HG03064 (cell line): Measurements from ENCODE around the gene TPSB2.
"Not testable (repeated sequence)": the region's sequence is repeated elsewhere in the genome, so short reads cannot be mapped to it uniquely, and the experiment has no call there.

ENCODE experiments used
- ATAC-seq: cut with Tn5 transposase; IDR thresholded peaks from one replicate; pipeline ENCODE4 v1.9.1; 2021; ENCODE audit warnings: low read depth; ENCODE audit not compliant: unreplicated experiment

Gene TPSB2

DNA sequence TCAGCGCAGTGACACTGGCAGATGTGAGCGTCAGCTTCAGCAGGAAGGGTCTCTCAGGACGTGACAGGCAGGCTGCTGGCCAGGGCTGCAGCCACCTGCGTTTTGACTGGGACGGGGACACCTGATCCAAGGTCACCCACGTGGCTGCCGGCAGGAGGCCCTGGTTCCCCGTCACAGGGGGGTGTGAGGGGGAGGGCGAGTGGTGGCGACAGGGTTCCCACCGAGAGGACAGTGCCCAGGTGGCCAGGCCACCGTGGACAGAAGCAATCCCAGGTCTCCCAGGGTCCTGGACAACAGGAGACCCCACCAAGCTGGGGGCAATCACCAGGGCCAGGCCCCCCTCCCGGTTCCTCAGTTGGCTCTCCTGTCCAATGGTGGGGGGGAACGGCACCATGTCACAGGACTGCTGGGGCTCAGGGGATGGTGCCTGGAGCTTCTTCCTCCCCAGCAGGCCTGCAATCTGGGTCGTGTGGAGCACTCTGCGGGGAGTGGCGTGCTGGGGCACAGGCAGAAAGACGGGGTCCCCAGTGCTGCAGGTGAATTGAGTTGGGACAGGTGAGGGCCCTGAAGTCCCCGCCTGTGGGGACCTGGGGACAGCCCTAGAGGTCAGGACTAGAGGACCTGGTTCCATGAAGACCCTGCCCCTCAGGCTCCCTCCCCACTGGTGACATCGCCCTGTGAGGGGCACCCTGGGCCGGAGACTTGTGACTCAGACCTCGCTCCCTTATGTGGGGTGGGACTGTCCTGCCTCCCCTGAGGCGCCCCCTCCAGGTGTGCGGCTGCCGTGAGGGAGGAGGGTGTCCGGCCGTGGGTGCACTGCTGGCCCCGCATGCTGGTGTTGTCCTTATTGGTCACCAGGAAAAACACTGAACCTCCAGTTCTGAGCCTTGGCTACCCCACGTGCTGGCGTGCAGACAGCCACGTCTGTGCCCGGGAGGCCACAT lies 14.2 kb upstream of the TPSB2 start:
- not testable (repeated sequence) for ATAC-seq

DNA sequence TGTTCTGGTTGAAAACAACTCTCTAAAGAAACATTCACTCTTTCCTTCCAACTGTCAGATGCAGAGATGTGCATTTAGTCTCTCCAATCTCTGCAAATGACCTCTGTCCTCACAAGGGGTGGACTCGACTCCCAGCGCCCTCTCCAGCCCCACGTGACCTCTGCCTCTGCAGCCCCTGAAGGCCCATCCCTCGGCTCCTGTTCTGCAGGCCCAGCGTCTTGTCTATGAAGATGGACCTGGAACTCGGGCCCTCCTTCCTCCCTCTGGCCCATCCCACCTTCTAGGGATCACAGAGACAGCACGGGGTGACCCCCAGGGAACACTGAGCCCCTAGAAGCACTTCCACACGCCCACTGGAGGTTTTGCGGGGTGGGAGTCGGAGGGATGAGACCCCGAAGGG lies 13.4 kb upstream of the TPSB2 start:
- ATAC-seq = not testable (repeated sequence)

DNA sequence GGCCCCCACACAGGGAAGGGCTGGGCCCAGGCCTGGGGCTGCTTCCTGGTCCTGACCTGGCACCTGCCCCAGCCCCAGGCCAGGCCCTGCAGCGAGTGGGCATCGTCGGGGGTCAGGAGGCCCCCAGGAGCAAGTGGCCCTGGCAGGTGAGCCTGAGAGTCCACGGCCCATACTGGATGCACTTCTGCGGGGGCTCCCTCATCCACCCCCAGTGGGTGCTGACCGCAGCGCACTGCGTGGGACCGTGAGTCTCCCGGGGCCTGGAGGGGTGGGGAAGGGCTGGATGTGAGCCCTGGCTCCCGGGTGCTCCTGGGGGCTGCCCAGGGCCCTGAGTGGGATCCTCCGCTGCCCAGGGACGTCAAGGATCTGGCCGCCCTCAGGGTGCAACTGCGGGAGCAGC lies 11.1 kb upstream of the TPSB2 start:
- not testable (repeated sequence) for ATAC-seq

DNA sequence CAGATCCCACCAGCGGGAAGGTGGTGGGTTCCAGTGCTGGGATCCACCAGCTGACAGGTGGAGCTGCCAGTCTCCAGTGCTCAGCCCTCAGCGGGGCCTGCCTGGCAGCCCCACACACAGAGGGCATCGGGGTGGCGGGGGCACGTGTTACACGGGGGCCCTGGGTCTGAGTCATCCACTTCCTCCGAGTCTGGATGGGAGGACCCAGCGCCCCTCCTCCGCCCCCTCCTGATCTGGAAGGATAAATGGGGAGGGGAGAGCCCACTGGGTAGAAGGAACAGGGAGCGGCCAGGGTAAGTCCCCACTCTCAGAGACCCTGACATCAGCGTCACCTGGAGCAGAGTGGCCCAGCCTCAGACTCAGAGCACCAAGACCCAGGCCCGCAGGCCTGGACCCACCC lies 10.5 kb upstream of the TPSB2 start, which contains the start of gene TPSAB1:
TPSAB1 (plus strand) TSS at position 270 of the 400 bp plus-strand sequence. CDS start 234 bp downstream, outside the sequence.
- not testable (repeated sequence) for ATAC-seq

DNA sequence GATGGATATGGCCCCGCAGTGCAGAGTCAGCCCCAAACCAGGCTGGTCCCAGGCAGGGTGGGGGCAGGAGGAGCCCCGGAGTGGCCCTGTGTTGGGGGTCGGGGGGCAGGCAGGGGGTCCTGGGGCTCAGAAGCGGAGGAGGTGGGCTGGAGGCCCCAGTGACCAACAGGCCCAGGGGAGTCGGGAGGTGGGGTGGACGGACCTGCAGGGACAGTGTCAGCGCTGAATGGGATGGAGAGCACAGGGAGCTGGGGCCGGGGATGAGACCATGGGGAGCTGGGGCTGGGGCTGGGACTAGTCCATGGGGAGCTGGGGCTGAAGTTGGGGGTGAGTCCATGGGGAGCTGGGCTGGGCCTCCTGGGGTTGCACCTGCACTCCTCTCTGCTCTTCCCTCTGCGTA lies 9.6 kb upstream of the TPSB2 start:
- ATAC-seq = not testable (repeated sequence)

DNA sequence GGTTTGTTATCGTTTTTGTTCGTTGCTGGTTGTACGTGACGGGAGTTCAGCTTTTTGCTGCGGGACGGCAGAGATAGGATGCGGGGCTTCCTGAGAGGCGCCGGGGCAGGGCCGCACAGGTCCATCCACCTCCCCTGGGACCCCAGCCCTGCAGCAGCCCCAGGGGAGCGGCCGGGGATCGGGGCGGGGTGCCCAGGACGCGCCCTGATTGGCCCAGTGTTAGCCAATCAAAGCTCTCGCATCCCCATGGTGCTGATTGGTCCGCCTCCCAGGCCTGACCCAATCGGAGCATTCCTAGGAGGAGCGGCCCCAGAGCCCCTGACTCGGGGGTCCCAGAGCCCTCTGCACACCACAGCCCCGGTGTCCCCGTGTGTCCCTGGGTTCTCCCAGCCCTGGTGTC lies 8.9 kb upstream of the TPSB2 start:
- ATAC-seq = not testable (repeated sequence)

DNA sequence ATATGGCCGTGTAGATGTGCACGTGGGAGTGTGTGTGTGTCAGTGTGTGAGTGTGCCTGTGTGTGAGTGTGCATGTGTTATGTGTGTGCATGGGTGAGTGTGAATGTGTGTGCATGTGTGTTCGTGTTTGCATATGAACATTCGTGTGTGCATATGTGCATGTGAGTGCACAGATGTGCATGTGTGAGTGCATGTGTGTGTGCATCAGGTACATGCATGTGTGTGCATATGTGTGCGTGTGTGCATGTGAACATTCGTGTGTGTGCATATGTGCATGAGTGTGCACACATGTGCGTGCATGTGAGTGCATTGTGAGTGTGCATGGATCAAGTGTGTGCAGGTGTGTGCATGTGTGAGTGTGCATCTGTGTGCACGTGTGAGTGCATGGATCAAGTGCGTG lies 8.0 kb upstream of the TPSB2 start:
- no peak for ATAC-seq

DNA sequence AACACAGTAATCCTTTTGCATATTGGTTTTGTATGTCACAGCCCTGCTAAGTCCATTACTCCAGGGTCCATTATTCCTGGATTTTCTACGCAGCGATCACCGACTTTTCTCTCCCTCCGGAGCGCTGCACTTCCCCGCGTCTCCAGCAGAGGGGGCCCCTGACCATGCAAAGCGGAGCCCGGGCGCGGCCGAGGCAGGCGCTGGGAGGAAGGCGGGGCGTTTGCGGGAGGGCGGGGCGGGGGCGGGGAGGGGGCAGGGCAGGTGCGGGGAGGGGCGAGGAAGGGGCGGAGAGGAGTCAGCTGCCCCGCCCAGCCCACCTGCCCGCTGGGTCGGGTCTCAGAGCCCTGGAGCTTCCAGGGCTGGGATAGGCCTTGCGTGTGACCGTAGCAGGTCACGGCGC lies 6.7 kb upstream of the TPSB2 start:
- ATAC-seq = not testable (repeated sequence)

DNA sequence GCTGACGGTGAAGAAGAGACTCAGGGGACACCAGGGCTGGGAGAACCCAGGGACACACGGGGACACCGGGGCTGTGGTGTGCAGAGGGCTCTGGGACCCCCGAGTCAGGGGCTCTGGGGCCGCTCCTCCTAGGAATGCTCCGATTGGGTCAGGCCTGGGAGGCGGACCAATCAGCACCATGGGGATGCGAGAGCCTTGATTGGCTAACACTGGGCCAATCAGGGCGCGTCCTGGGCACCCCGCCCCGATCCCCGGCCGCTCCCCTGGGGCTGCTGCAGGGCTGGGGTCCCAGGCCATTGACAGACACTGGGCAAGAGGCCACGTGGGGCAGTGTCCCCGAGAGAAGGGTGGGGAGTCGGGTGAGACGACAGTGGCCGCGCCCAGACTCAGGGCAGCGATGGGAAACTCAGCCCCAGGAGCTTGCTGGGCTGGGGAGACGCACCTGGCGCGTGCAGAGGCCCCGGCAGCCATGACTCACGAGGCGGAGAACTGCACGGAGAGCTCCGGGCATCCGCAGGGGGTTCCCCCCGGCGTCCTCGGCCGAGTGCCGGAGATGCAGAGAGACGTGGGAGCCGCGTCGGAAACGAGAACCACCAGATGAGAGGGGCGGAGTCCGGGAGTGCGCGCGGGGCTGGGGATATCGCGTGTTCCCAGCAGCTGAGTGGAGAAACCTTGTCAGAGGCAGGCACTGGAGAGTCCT lies 2.2 kb upstream of the TPSB2 start:
- not testable (repeated sequence) for ATAC-seq

DNA sequence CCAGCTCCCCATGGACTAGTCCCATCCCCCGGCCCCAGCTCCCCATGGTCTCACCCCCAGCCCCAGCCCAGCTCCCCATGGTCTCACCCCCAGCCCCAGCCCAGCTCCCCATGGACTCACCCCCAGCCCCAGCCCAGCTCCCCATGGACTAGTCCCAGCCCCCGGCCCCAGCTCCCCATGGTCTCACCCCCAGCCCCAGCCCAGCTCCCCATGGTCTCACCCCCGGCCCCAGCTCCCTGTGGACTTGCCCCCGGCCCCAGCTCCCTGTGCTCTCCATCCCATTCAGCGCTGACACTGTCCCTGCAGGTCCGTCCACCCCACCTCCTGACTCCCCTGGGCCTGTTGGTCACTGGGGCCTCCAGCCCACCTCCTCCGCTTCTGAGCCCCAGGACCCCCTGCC lies 1.3 kb upstream of the TPSB2 start:
- ATAC-seq = not testable (repeated sequence)

DNA sequence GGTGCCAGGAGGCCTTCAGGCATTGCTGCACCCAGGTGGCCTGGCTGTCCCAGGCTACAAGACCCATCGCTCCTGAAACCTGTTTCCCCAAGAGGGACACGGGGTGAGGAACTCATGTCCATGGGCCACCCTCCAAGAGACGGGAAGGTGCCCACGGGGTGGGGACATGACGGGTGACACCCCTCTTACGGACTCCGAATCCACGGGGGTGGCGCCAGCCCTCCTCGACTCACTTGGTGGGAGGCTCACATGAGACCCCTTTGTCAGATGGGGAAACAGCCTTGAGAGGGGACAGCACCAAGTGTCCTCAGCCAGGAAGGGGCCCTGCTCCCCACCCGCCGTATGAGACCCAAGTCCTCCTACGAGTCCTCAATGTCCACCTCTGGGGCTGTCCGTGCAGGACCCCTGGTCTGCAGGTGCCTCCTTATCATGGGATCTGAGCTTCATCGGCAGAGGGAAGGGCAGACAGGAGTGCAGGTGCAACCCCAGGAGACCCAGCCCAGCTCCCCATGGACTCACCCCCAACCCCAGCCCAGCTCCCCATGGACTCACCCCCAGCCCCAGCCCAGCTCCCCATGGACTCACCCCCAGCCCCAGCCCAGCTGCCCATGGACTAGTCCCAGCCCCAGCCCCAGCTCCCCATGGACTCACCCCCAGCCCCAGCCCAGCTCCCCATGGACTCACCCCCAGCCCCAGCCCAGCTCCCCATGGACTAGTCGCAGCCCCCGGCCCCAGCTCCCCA lies 658 bp upstream of the TPSB2 start:
- ATAC-seq = not testable (repeated sequence)

DNA sequence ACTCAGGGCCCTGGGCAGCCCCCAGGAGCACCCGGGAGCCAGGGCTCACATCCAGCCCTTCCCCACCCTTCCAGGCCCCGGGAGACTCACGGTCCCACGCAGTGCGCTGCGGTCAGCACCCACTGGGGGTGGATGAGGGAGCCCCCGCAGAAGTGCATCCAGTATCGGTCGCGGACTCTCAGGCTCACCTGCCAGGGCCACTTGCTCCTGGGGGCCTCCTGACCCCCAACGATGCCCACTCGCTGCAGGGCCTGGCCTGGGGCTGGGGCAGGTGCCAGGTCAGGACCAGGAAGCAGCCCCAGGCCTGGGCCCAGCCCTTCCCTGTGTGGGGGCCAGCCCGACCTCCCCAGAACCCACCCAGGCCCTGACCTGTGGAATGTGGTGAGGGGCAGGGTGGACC lies 508 bp downstream of the TPSB2 start:
- not testable (repeated sequence) for ATAC-seq

DNA sequence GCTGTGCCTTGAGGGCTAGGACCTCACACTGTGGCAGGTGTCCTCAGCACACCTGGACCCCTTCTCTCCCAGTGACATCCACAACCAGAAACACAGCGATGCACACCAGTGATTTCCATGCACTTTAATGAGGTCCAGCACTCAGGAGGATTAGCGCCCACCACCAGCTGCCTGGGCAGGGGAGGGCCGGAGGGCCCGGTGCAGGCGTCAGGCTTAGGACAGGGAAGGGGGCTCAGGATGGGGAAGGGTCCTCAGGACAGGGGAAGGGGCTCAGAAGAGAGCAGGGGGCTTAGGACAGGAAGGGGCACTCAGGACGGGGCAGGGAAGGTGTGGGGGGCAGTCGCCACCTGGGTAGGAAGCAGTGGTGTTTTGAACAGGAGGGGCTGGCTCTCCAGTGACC lies 1.8 kb downstream of the TPSB2 start:
- not testable (repeated sequence) for ATAC-seq

DNA sequence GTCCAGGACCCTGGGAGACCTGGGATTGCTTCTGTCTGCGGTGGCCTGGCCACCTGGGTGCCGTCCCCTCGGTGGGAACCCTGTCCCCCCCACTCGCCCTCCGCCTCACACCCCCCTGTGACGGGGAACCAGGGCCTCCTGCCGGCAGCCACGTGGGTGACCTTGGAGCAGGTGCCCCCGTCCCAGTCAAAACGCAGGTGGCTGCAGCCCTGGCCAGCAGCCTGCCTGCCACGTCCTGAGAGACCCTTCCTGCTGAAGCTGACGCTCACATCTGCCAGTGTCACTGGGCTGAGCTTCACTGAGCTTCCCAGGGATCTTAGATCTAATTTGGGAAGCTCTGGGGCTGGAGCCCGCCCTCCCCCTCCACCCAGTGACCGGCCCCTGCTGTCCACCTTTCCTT lies 3.3 kb downstream of the TPSB2 start:
- not testable (repeated sequence) for ATAC-seq

DNA sequence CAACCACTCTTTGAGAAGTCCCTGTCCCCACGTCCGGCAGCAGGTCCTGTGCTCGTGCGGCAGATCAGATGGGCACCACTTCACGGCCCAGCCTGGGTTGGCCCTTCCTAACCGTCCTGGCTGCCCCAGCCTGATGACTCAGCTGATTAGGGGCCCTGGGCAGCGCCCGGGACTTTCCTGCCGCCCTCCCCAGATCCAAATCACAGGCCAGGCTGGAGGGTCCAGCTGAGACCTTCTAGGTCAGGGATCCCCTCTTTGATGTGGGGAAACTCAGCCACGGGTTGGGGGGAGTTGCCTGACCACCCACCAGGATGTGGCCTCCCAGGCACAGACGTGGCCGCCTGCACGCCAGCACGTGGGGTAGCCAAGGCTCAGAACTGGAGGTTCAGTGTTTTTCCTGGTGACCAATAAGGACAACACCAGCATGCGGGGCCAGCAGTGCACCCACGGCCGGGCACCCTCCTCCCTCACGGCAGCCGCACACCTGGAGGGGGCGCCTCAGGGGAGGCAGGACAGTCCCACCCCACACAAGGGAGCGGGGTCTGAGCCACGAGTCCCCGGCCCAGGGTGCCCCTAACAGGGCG lies 4.2 kb downstream of the TPSB2 start:
- not testable (repeated sequence) for ATAC-seq

DNA sequence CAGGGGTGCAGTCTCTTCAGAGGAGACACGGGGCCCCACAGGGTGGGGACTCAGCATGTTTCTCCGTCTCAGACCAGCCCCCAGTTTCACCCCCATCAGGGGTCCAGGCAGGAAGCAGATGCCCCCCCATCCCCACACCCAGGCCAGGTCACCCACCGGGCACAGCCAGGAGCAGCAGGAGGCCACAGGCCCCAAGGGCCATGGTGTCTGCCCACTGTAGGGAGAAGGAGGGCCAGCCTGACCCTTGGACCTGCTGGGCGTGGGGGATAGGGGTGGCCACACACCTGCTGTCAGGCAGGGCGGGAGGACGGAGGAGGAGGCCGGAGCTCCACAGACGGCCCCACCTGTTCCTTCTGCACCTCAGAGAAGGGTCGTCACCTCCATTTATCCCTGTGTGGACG lies 4.9 kb downstream of the TPSB2 start, which contains the start of gene TPSG1:
TPSG1 (minus strand) TSS at position 218 of the 401 bp plus-strand sequence; CDS start at position 202, 16 bp downstream.
- ATAC-seq = no peak

DNA sequence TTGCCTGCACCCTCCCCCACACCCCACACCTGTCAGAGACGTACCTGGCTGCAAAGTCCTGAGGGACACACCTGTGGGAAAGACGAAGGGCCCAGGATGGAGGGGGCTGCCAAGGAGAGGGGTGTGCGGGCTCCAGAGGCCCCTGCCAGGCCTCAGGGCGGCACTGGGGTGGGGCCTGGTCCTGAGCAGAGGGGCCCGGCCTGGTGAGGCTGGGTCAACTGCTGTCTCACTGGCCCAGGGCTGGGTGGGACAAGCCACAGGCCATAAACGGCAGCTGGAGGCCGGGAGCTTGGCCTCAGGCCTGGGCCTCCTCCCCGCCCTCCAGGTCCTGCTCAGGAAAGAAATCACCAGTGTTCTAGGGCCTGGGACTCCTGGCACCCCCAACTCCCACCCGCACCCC lies 5.4 kb downstream of the TPSB2 start:
- no peak for ATAC-seq

DNA sequence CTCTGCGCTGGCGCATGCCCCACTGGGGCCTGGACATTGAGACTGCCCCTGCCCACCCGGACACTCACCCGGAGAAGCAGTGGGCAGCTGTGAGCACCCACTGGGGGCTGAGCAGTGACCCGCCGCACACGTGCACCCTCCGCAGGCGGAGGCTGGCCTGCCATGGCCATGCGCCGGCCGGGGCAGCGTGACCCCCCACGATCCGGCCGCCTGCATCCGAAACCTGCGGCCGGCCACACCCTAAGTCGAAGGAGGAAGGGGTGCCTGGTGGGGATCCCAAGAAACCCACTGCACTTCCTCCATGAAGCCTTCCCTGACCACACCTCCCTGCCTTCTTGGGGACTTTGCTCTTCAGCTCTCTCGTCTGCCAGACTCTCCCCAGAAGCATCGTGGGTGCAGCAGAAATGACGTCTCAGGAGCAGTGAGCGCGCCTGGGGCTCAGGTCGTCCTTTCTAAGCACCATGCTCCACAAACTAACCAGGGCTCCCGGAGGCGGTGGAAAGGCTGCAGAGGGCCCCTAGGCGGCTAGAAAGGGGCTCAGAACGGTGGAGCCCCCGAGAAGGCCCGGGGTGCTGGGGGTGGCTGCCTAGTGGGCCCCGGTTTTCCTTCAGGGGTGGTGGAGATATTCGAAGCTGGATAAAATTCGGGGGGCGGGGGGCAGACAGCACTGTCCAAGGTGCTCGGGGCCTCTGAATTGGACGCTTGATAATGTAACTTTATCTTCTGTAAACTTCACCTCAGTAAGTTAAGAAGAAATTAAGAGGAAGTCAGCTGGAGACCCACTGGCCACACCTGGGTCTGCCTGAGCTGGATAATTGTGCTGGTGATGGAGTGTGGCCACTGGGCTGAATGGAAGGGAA lies 6.4 kb downstream of the TPSB2 start:
- ATAC-seq = no peak

DNA sequence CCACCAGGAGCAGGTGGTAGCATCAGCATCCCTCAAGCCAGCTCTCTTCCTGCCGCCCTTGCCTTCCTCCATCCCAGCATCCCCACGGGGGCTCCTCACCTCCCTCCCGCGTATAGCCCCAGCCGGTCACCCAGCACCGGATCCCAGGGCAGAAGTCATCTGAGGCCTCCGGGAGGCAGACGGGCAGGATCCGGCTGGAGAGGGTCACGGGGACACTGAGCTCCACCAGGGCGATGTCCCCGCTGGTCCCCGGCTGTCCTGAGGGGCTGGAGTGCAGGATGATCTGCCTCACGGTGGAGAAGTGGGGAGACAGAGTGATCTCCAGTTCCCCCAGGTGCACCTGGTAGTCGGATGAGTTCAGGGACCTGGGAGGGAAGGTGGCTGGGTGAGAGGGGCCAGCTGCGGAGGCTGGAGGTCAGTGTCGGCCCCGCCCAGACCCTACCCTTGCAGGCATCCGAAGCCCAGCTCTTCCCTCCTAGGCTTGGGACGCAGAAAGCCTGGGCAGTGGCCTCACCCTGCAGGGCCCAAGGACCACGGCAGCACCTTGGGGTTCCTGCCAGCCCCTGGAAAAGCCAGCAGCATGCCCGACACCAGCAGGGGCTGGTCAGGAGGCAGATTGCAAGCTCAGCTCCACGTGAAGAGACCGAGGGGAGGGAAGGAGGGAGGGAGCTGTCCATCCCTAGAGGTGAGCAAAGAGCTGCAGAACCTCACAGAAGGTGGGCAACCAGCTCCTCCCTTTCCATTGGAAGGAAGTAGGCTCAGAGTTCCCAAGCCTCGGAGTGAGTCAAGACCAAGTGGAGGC lies 7.2 kb downstream of the TPSB2 start:
- ATAC-seq = no peak
